Cardiac muscle cell (in vitro differentiated cells and primary cell): Measurements from ENCODE around the gene GRAMD1A. TPM values are rescaled to one million over a fixed set of nuclear protein-coding genes. Genes with fewer than 3 reads are reported as not detected.
"Not testable (repeated sequence)": the region's sequence is repeated elsewhere in the genome, so short reads cannot be mapped to it uniquely, and the experiment has no call there.

Source experiments
- DNase-seq, 2 donors: peaks; one replicate each; pipeline versions ENCODE4 v3.0.0 to v3.0.0-alpha.2; 2010 to 2017; ENCODE audit warnings: low read depth in 1 of 2, low spot score in 1 of 2
- H3K27ac ChIP-seq: fragments of 200-600 bp; sonication (generic); 2 replicates; pipeline ENCODE4 v1.5.1; 2016
- H3K27me3 ChIP-seq: fragments of 200-600 bp; sonication (generic); 2 replicates; pipeline ENCODE4 v1.6.0; 2016; ENCODE audit warnings: control low read depth
- H3K36me3 ChIP-seq: fragments of 200-600 bp; sonication (generic); 2 replicates; pipeline ENCODE4 v1.5.1; 2016; ENCODE audit warnings: control low read depth
- H3K4me1 ChIP-seq: fragments of 200-600 bp; sonication (generic); 2 replicates; pipeline ENCODE4 v1.8.1; 2017; ENCODE audit warnings: low read depth, mild to moderate bottlenecking, mixed run types
- H3K4me3 ChIP-seq: fragments of 200-600 bp; sonication (generic); 2 replicates; pipeline ENCODE4 v1.5.1; 2016; ENCODE audit warnings: mild to moderate bottlenecking
- H3K9me3 ChIP-seq: fragments of 200-600 bp; sonication (generic); 2 replicates; pipeline ENCODE4 v1.5.1; 2017; ENCODE audit warnings: low read depth, mild to moderate bottlenecking, control low read depth
- CTCF ChIP-seq: IDR thresholded peaks from 2 replicates; pipeline ENCODE4 v1.5.1; 2012; ENCODE audit warnings: low read depth, mild to moderate bottlenecking, low read length
- polyA plus RNA-seq: library from polyadenylated mRNA; unstranded; fragments of >200 nt; fragmentation: Nextera tagmentation; extraction: Ambion mirVana; gene quantifications from 2 replicates; pipeline ENCODE4 v1.2.1, GENCODE V29; 2016
- total RNA-seq: library from RNA; depleted of rRNA; stranded (reverse); fragments of >200 nt; gene quantifications from 2 replicates; pipeline ENCODE4 v1.2.3, GENCODE V29; 2016

Gene GRAMD1A
- total and polyA plus RNA-seq, 2 experiments from 2014 or later = 84.6 to 113 TPM

- no peak overlapping the region for H3K4me3 ChIP-seq
- no peaks in the 10 kb centered on the region for H3K27me3 ChIP-seq
- no peak overlapping the region for H3K27ac ChIP-seq
- TF ChIP-seq CTCF = no peak
- H3K4me1 ChIP-seq = peaks cover 4% of the 10 kb centered on the region
- DNase-seq = no peak
- H3K36me3 ChIP-seq = peaks cover 21% of the 10 kb centered on the region
- no peaks in the 10 kb centered on the region for H3K9me3 ChIP-seq
Observed at GRCh38 chr19:35006999-35007365, 6.9 kb downstream of the GRAMD1A start.

- not testable (repeated sequence) for H3K9me3 ChIP-seq, H3K4me3 ChIP-seq, H3K4me1 ChIP-seq, DNase-seq, H3K27me3 ChIP-seq, H3K27ac ChIP-seq
- peaks cover 25% of the 10 kb centered on the region for H3K36me3 ChIP-seq
Observed at GRCh38 chr19:35007427-35007826, 7.3 kb downstream of the GRAMD1A start.

- Histone ChIP-seq H3K27me3 (no peaks in the 10 kb centered on the region), H3K27ac (no peak overlapping the region), H3K4me1 (peaks cover 6% of the 10 kb centered on the region), H3K4me3 (no peak overlapping the region), H3K36me3 (peaks cover 28% of the 10 kb centered on the region), H3K9me3 (no peaks in the 10 kb centered on the region)
- DNase-seq = no peak
- no peak for TF ChIP-seq CTCF
Observed at GRCh38 chr19:35008891-35009341, 8.8 kb downstream of the GRAMD1A start.

- DNase-seq = no peak
- no peaks in the 10 kb centered on the region for H3K9me3 ChIP-seq
- H3K36me3 ChIP-seq = peaks cover 28% of the 10 kb centered on the region
- no peak overlapping the region for H3K4me3 ChIP-seq
- no peak for TF ChIP-seq CTCF
- peaks cover 6% of the 10 kb centered on the region for H3K4me1 ChIP-seq
- no peaks in the 10 kb centered on the region for H3K27me3 ChIP-seq
- no peak overlapping the region for H3K27ac ChIP-seq
Observed at GRCh38 chr19:35009424-35010415, 9.6 kb downstream of the GRAMD1A start.

- no peak for TF ChIP-seq CTCF
- peak overlapping the region; percentile 10 for H3K27ac ChIP-seq
- H3K4me1 ChIP-seq = peaks cover 6% of the 10 kb centered on the region
- H3K4me3 ChIP-seq = no peak overlapping the region
- no peak for DNase-seq
- no peaks in the 10 kb centered on the region for H3K9me3 ChIP-seq
- H3K27me3 ChIP-seq = no peaks in the 10 kb centered on the region
- peaks cover 36% of the 10 kb centered on the region for H3K36me3 ChIP-seq
Observed at GRCh38 chr19:35011091-35011689, 11.1 kb downstream of the GRAMD1A start.
